ENCODE measurements around the gene GNMT.

- peak; percentile 81 for TF ChIP-seq TAF1 (IDR thresholded peaks at IDR 0.05; ENCODE audit: low read depth, low read length)
- peak; percentile 91 for TF ChIP-seq POLR2A (IDR thresholded peaks at IDR 0.05; ENCODE audit: low read depth, low read length)
- TF ChIP-seq POLR2AphosphoS5 (IDR thresholded peaks at IDR 0.05; ENCODE audit: low read depth, low read length) = peak; percentile 84
These were observed 23.7 kb downstream of the GNMT start, which contains the start of gene PPP2R5D for GRCh38 chr6:42984001-42984923.

All from GM12891 (cell line).